DMS53 treated with DMSO at 0.1 percent for 48 hours (cell line): ENCODE results near the gene ADAMTS19.
"Not testable (repeated sequence)": the region's sequence is repeated elsewhere in the genome, so short reads cannot be mapped to it uniquely, and the experiment has no call there.

ENCODE experiments used
- DNase-seq: peaks from one replicate; lab custom pipeline; 2025; ENCODE audit not compliant: unreplicated experiment; lab: John Stamatoyannopoulos, UW

ADAMTS19 gene

DNA sequence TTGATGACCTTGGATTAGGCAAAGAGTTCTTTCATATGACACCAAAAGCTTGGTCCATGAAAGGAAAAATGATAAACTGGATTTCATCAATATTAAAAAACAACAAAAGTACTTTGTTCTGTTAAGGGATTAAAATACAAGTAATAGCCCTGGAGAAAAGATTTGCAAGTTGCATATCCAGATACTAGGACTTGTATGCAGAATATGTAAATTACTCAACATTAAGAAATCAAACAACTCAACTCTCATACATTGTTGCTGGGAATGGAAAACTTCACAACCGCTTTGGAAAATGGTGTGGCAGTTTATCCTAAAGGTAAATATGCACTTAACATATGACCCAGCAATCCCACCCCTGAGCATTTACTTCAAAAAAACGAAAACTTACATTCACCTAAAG lies 112.0 kb downstream of the ADAMTS19 start:
- DNase-seq = no peak

GRCh38 chr5:129584496-129584895 lies 124.4 kb downstream of the ADAMTS19 start:
- not testable (repeated sequence) for DNase-seq

- DNase-seq = no peak
These were observed 131.5 kb downstream of the ADAMTS19 start for GRCh38 chr5:129591508-129592160.

DNA sequence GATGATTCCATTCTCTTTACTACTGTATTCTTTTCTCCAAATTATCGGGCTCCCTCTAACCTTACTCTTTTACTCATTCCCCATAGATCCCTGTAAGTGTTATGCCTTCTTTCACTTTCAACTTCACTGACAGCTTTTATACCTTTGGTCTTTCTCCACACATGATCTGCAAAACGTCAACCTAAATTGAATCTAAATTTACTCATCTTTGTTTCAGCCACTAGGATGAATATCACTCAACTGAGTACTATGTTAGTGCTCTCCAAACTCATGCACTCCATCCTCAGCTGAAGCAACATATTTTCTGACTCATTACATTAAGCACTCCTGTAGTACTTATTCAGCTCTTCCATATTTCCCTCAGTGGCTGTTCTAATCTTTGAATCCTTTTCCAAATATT lies 133.4 kb downstream of the ADAMTS19 start:
- DNase-seq = no peak

DNA sequence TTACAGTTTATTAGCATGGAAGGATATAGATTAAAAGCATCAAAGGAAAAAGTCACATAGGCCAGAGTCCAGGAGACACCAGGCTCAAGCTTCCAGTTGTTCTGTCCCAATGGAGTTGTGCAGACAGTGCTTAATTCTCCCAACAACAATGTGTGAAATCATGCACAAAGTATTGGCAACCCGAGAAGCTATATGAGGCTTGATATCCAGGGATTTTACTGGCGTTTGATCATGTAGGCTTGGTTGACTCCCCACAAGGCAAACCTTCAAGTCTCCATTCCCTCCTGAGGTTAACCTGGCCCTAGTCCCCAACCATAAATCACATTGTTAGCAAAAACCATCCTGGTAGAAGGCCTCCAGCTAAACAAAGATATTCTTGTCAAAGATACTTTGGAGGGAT lies 141.5 kb downstream of the ADAMTS19 start:
- DNase-seq = no peak

DNA sequence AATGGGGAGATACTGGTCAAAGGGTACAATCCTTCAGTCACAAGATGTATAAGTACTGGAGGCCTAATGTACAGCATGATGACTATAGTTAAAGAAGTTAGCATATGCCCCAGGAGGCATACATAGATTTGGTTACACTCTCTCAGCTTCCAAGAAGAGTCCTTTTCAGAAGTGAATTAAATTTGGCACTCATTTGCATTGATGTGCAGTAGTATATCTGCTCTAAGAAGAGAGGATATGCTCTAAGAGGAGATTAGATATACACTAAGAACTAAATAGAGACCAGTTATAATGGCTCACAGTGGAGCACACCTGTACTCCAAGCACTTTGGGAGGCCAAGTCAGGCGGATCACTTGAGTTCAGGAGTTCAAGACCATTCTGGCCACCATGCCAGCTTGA lies 148.3 kb downstream of the ADAMTS19 start:
- no peak for DNase-seq

DNA sequence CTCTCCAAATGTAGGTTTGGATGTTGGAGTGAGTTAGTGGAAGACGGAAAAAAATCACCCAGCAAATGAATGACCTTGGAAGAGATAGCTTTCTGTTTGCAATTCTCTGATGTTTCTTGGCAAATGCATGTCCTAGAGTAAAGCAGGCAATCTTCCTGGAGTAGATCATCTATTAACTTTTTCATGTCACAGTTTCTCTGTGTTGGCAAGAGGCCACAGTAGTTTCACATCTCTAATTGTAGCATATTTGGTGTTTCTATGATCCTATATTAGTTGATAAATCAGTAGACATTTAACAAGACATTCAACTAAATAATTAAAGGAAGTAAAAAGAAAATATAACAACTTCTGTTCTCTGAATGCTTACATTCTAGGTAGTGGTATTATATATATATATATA lies 149.6 kb downstream of the ADAMTS19 start:
- DNase-seq = no peak

DNA sequence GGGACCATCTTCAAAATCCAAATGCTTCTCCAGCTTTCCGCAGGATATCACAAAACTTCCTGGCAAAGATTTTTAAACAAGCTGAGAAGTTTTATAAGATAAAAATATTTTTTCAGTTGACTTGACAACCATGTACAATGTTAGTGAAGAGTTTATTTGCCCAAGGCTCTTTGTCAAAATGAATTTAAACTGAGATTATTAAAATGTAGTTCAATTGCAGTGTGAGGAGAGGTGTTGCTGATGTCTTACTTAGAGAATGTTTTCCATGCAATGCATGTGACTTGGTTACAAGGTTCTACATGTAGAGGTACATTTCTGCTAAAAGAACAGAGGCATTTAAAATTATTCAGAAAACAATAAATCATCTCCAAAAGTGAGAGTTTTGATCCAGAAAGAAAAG lies 156.4 kb downstream of the ADAMTS19 start:
- DNase-seq = no peak

- no peak for DNase-seq
These were observed 157.1 kb downstream of the ADAMTS19 start for GRCh38 chr5:129617206-129617605.

DNA sequence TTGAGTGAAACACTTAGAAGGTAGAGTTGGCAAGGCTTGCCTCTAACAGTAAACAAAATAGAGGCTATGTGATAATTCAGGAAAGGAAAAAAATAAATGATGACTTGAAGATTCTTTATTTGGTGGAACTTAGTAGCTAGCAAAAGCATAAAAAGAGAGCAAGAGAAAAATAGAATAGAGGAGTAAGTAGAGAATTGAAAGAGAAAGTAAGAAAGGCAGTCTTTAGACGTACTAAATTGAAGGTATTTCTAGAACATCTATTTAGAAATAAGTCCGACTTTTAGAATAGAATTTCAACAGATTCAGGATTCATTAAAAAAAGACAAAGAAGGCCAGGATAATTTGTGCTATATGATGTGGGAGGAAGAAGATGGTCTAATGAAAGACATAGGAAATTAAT lies 159.7 kb downstream of the ADAMTS19 start:
- DNase-seq = no peak

- DNase-seq = no peak
These were observed 162.4 kb downstream of the ADAMTS19 start for GRCh38 chr5:129622531-129622930.

DNA sequence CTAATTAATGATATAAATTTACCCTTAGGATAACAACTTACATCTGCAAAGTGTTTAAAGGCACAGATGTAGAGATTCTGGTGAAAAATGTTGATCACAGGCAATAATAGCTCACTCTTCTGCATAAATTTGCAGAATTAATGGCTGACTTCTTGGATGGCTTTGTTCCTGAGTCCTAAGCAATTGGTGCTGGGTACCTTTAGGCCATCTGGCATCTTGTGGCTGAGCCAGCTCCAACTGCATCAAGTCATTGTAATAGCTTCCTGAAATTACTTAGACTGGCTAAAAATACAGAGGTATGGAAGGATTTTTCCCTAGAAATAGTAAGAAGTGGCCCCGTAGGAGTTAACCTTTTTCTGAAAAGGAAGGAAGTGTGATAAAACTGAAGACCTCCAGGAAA lies 169.5 kb downstream of the ADAMTS19 start:
- no peak for DNase-seq

DNA sequence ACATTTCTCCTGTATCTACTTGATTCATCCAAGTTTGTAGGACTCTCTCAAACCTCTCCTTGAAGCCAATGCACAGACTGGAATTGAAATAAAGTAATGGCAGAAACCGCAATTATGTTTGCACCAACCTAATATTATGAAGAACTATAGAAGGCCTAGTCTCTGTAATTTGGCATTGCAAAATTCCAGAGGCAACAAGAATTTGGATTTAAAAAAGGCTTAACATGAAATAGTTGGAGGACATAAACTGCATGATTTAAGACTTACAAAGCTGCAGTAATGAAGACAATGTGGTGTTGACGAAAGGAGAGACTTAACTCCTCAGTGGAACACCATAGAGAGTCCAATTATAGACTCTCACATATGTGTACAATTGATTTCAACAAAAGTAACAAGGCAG lies 170.0 kb downstream of the ADAMTS19 start:
- no peak for DNase-seq

GRCh38 chr5:129631961-129632360 lies 171.9 kb downstream of the ADAMTS19 start:
- no peak for DNase-seq

- DNase-seq = not testable (repeated sequence)
These were observed 177.4 kb downstream of the ADAMTS19 start for GRCh38 chr5:129637501-129637900.

GRCh38 chr5:129639331-129639730 lies 179.2 kb downstream of the ADAMTS19 start:
- DNase-seq = peak; percentile 17

GRCh38 chr5:129652349-129653056 lies 192.4 kb downstream of the ADAMTS19 start:
- no peak for DNase-seq

DNA sequence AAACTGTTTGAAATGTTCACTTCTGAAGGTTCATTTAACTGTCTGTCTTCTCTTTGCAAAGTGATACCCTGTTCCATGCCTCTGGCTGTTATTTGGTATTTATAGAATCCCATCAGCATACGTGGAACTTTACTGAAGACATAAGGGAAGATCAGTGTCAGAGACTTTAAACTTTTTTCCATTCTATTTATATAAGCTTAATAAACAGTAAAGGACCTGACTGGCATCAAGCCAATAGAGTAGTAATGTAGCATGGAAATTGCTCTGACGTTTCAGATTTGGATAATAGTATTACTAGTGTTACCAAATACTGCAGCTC lies 192.9 kb downstream of the ADAMTS19 start:
- no peak for DNase-seq

DNA sequence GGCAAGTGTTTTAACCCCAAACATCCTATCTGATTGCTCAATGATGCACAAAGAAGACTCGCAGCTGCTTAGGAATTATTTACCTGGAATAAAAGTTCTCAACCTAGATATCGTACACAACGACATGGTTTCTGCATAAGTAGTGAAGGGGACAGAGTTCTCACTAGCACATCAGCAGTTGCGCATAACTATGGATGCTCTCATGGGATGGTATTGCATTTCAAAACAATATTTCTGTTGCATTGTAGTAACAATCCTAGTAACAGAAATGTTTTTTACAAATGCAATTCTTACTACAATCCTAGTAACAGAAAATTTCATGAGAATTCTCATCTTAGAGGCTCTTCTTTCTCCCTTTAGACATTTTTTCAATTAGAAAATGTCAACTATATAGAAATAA lies 193.3 kb downstream of the ADAMTS19 start:
- no peak for DNase-seq

DNA sequence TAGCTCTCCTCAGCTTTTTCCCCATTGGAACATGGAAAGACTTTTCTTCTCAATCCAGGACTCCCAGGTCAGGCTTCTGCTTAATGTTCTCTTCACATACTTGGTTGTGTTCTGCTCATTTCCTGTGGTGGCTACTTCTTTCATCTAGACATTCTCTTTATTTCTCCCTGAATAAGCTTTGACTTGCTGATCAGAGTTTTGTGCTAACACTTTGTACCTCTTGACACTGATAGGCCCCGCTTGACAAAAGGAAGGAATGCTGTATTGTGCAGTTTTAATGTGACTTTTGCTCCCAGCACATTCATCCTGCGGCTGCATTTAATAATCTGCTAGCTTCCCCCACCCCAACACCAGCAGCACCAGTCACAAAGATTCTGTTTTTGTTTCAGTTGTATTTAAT lies 196.9 kb downstream of the ADAMTS19 start:
- no peak for DNase-seq

GRCh38 chr5:129658801-129659200 lies 198.7 kb downstream of the ADAMTS19 start:
- DNase-seq = no peak

DNA sequence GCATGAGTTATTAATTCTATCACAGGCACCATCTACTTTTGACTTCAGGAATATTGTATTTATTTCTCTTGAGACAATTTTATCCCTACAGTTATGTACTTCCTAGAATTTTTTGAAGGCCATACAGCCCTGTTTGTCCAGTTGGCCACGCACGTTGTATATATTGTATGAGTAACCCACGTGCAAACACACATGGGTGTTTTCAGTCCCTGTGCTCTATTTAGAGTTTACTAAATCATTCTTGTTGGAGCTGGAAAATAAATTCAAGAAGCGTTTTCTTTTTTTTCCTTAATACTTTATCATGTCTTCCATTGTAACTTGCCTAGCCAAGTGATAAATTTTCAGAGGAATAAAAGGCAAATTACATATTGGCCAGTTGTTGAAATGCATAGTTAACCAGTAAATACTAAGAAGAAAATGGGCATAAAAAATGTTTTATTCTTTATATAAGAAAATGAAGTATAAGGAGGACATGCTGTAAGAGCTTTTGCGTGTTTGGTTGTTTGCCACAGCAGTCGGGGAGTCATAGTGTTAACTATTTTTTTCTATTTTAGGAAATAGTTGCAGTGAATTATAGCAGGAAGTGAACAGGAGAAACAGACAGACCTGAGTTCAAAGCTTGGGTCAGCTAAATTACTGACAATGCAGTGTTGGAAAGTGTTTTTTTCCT lies 201.4 kb downstream of the ADAMTS19 start:
- no peak for DNase-seq
